Measurements from ENCODE around the gene ZNF226.
"Not testable (repeated sequence)": the region's sequence is repeated elsewhere in the genome, so short reads cannot be mapped to it uniquely, and the experiment has no call there.

The ZNF226 gene

GRCh38 chr19:44164673-44165512 is at the start of gene ZNF226:
Gene ZNF226 (plus strand): TSS chr19:44165100. CDS start chr19:44170081, 4,981 bp downstream.
- FAIRE-seq: peak; percentile 99

GRCh38 chr19:44121162-44121561 is 43.7 kb upstream of the ZNF226 start:
- FAIRE-seq: not testable (repeated sequence)

More at GRCh38 chr19:44164673-44165512, at the start of gene ZNF226:
- peak; percentile 76 for TF ChIP-seq POLR2A (IDR thresholded peaks at IDR 0.05; ENCODE audit: low read depth, low read length)
- peak; percentile 91 for DNase-seq (ENCODE audit: insufficient read length, low spot score)

GRCh38 chr19:44131955-44132354 is 32.9 kb upstream of the ZNF226 start:
- no peak for FAIRE-seq
- no peak for DNase-seq (ENCODE audit: insufficient read length, low spot score)
- TF ChIP-seq POLR2A (IDR thresholded peaks at IDR 0.05; ENCODE audit: low read depth, low read length): no peak

More at GRCh38 chr19:44121162-44121561, 43.7 kb upstream of the ZNF226 start:
- not testable (repeated sequence) for DNase-seq (ENCODE audit: insufficient read length, low spot score)

- peak; percentile 55 for FAIRE-seq
- peak; percentile 85 for DNase-seq (ENCODE audit: insufficient read length, low spot score)
- no peak; the same call in 1 of the 2 replicates for TF ChIP-seq POLR2A (IDR thresholded peaks at IDR 0.05; ENCODE audit: low read depth, low read length)
These were observed 23.5 kb upstream of the ZNF226 start, which contains the start of gene ZNF234 for GRCh38 chr19:44141191-44142058. Gene ZNF234 (plus strand): TSS chr19:44141554. CDS start chr19:44144633, 3,079 bp downstream.

GRCh38 chr19:44142059-44142433 is 22.9 kb upstream of the ZNF226 start:
- TF ChIP-seq POLR2A (IDR thresholded peaks at IDR 0.05; ENCODE audit: low read depth, low read length): no peak
- no peak for FAIRE-seq
- DNase-seq (ENCODE audit: insufficient read length, low spot score): no peak

GRCh38 chr19:44149776-44150175 is 15.1 kb upstream of the ZNF226 start:
- DNase-seq (ENCODE audit: insufficient read length, low spot score): no peak
- FAIRE-seq: no peak
- no peak for TF ChIP-seq POLR2A (IDR thresholded peaks at IDR 0.05; ENCODE audit: low read depth, low read length)

- TF ChIP-seq POLR2A (IDR thresholded peaks at IDR 0.05; ENCODE audit: low read depth, low read length): no peak
- no peak for FAIRE-seq
These were observed 13.4 kb upstream of the ZNF226 start for GRCh38 chr19:44151491-44151890.

GRCh38 chr19:44156475-44156874 is 8.4 kb upstream of the ZNF226 start:
- DNase-seq (ENCODE audit: insufficient read length, low spot score) (no peak), FAIRE-seq (no peak)
- TF ChIP-seq POLR2A (IDR thresholded peaks at IDR 0.05; ENCODE audit: low read depth, low read length): no peak

More at GRCh38 chr19:44151491-44151890, 13.4 kb upstream of the ZNF226 start:
- no peak for DNase-seq (ENCODE audit: insufficient read length, low spot score)

- no peak for DNase-seq (ENCODE audit: insufficient read length, low spot score)
- TF ChIP-seq POLR2A (IDR thresholded peaks at IDR 0.05; ENCODE audit: low read depth, low read length): no peak
- FAIRE-seq: no peak
These were observed 1.1 kb upstream of the ZNF226 start for GRCh38 chr19:44163789-44164188.

- FAIRE-seq (no peak), DNase-seq (ENCODE audit: insufficient read length, low spot score) (no peak)
- TF ChIP-seq POLR2A (IDR thresholded peaks at IDR 0.05; ENCODE audit: low read depth, low read length): no peak
These were observed 600 bp upstream of the ZNF226 start for GRCh38 chr19:44164327-44164672.

- not testable (repeated sequence) for FAIRE-seq; DNase-seq (ENCODE audit: insufficient read length, low spot score)
These were observed 5.8 kb downstream of the ZNF226 start for GRCh38 chr19:44170660-44171059.

GRCh38 chr19:44176590-44176989 is 11.7 kb downstream of the ZNF226 start:
- no peak for TF ChIP-seq POLR2A (IDR thresholded peaks at IDR 0.05; ENCODE audit: low read depth, low read length)
- DNase-seq (ENCODE audit: insufficient read length, low spot score) (no peak), FAIRE-seq (no peak)

- TF ChIP-seq POLR2A (IDR thresholded peaks at IDR 0.05; ENCODE audit: low read depth, low read length): no peak
- no peak for FAIRE-seq
These were observed 16.1 kb downstream of the ZNF226 start for GRCh38 chr19:44180968-44181367.

GRCh38 chr19:44182145-44182544 is 17.2 kb downstream of the ZNF226 start:
- FAIRE-seq: no peak
- DNase-seq (ENCODE audit: insufficient read length, low spot score): no peak
- TF ChIP-seq POLR2A (IDR thresholded peaks at IDR 0.05; ENCODE audit: low read depth, low read length): no peak

More at GRCh38 chr19:44180968-44181367, 16.1 kb downstream of the ZNF226 start:
- no peak for DNase-seq (ENCODE audit: insufficient read length, low spot score)

Data from H54 (cell line).